H9 (cell line): ENCODE results near the gene TMTC3. TPM values are rescaled to one million over a fixed set of nuclear protein-coding genes. Genes with fewer than 3 reads are reported as not detected.

Experiments
- DNase-seq: peaks from one replicate; pipeline ENCODE4 v3.0.0-alpha.2; 2017
- H2AFZ ChIP-seq: one replicate; pipeline ENCODE4 v1.6.1; 2013; ENCODE audit warnings: mild to moderate bottlenecking, low read length, control low read depth, moderate library complexity
- H2AK5ac ChIP-seq: 2 replicates; pipeline ENCODE4 v1.6.1; 2013; ENCODE audit warnings: low read length, control low read depth, mixed read lengths; ENCODE audit not compliant: insufficient read length
- H2BK120ac ChIP-seq: one replicate; pipeline ENCODE4 v1.6.1; 2013; ENCODE audit warnings: low read depth, mild to moderate bottlenecking, low read length, control low read depth, inconsistent platforms; ENCODE audit not compliant: poor library complexity, severe bottlenecking
- H2BK12ac ChIP-seq: 2 replicates; pipeline ENCODE4 v1.6.1; 2013; ENCODE audit warnings: low read length, control low read depth, mixed read lengths, low read depth; ENCODE audit not compliant: insufficient read length
- H2BK15ac ChIP-seq: 2 replicates; pipeline ENCODE4 v1.6.1; 2013; ENCODE audit warnings: low read depth, low read length, control low read depth
- H2BK20ac ChIP-seq: one replicate; pipeline ENCODE4 v1.6.1; 2013; ENCODE audit warnings: low read depth, mild to moderate bottlenecking, low read length, control low read depth, inconsistent platforms; ENCODE audit not compliant: poor library complexity, severe bottlenecking
- H2BK5ac ChIP-seq: 2 replicates; pipeline ENCODE4 v1.6.1; 2013; ENCODE audit warnings: low read length, control low read depth, mixed read lengths; ENCODE audit not compliant: insufficient read length
- H3K14ac ChIP-seq: 2 replicates; pipeline ENCODE4 v1.6.1; 2013; ENCODE audit warnings: low read length, control low read depth; ENCODE audit not compliant: insufficient read depth
- H3K18ac ChIP-seq: 2 replicates; pipeline ENCODE4 v1.6.1; 2013; ENCODE audit warnings: low read depth, mild to moderate bottlenecking, mixed read lengths, low read length, control low read depth; ENCODE audit not compliant: insufficient read length
- H3K23ac ChIP-seq: 2 replicates; pipeline ENCODE4 v1.6.1; 2013; ENCODE audit warnings: low read length, control low read depth, mixed read lengths, low read depth; ENCODE audit not compliant: insufficient read length
- H3K23me2 ChIP-seq: 2 replicates; pipeline ENCODE4 v1.6.1; 2013; ENCODE audit warnings: low read depth, mild to moderate bottlenecking, mixed read lengths, low read length, control low read depth; ENCODE audit not compliant: insufficient read length, poor library complexity, severe bottlenecking
- H3K27ac ChIP-seq: 2 replicates; pipeline ENCODE4 v1.5.1; 2013; ENCODE audit warnings: low read length, control low read depth, mixed read lengths, low read depth; ENCODE audit not compliant: insufficient read length
- H3K27me3 ChIP-seq: 2 replicates; pipeline ENCODE4 v1.6.1; 2013; ENCODE audit warnings: low read length, control low read depth, inconsistent platforms; ENCODE audit not compliant: insufficient read depth
- H3K4ac ChIP-seq: 2 replicates; pipeline ENCODE4 v1.6.1; 2013; ENCODE audit warnings: low read depth, mild to moderate bottlenecking, control low read depth, inconsistent platforms, low read length, moderate library complexity
- H3K4me1 ChIP-seq: 2 replicates; pipeline ENCODE4 v1.6.1; 2013; ENCODE audit warnings: low read length, control low read depth, inconsistent platforms; ENCODE audit not compliant: insufficient read depth
- H3K4me2 ChIP-seq: 2 replicates; pipeline ENCODE4 v1.6.1; 2013; ENCODE audit warnings: low read length, control low read depth, mixed read lengths; ENCODE audit not compliant: insufficient read length, insufficient read depth
- H3K56ac ChIP-seq: 2 replicates; pipeline ENCODE4 v1.6.1; 2013; ENCODE audit warnings: low read depth, mild to moderate bottlenecking, mixed read lengths, low read length, control low read depth; ENCODE audit not compliant: insufficient read length
- H3K79me1 ChIP-seq: 2 replicates; pipeline ENCODE4 v1.6.1; 2013; ENCODE audit warnings: low read depth, mild to moderate bottlenecking, moderate library complexity, low read length, control low read depth, inconsistent platforms; ENCODE audit not compliant: insufficient read depth, poor library complexity, severe bottlenecking
- H3K79me2 ChIP-seq: 2 replicates; pipeline ENCODE4 v1.6.1; 2013; ENCODE audit warnings: low read length, control low read depth, inconsistent platforms; ENCODE audit not compliant: insufficient read depth
- H3K9ac ChIP-seq: 2 replicates; pipeline ENCODE4 v1.6.1; 2013; ENCODE audit warnings: low read length, control low read depth, mixed read lengths; ENCODE audit not compliant: insufficient read length; ENCODE audit errors: extremely low read depth
- H3K9me3 ChIP-seq: one replicate; pipeline ENCODE4 v1.6.1; 2013; ENCODE audit warnings: low read depth, low read length, inconsistent platforms; ENCODE audit not compliant: control insufficient read depth
- H3T11ph ChIP-seq: one replicate; pipeline ENCODE4 v1.6.1; 2013; ENCODE audit warnings: mild to moderate bottlenecking, low read length, control low read depth, inconsistent platforms
- H4K20me1 ChIP-seq: one replicate; pipeline ENCODE4 v1.6.1; 2013; ENCODE audit not compliant: control insufficient read depth, insufficient read length, insufficient read depth
- H4K5ac ChIP-seq: 2 replicates; pipeline ENCODE4 v1.6.1; 2013; ENCODE audit warnings: low read depth, mild to moderate bottlenecking, mixed read lengths, low read length, control low read depth; ENCODE audit not compliant: insufficient read length
- H4K8ac ChIP-seq: replicated peaks from 2 replicates; pipeline ENCODE4 v1.6.1; 2013; ENCODE audit warnings: low read length, control low read depth, mixed read lengths, low read depth; ENCODE audit not compliant: insufficient read length
- H4K91ac ChIP-seq: 2 replicates; pipeline ENCODE4 v1.6.1; 2013; ENCODE audit warnings: low read depth, mild to moderate bottlenecking, moderate library complexity, mixed read lengths, low read length, control low read depth; ENCODE audit not compliant: insufficient read length
- H3K27ac Mint-ChIP-seq, 3 experiments: 2 replicates in 2 of 3; 3 replicates in 1 of 3; pipeline ENCODE4 v1.8.0; 2020 to 2021; ENCODE audit warnings: mixed read lengths in 3 of 3, mild to moderate bottlenecking in 1 of 3, moderate library complexity in 1 of 3
- H3K27me3 Mint-ChIP-seq: 2 replicates; pipeline ENCODE4 v1.8.0; 2021; ENCODE audit warnings: low read depth, mild to moderate bottlenecking, moderate library complexity, mixed read lengths
- H3K36me3 Mint-ChIP-seq, 3 experiments: 2 replicates in 2 of 3; 3 replicates in 1 of 3; pipeline ENCODE4 v1.8.0; 2020 to 2021; ENCODE audit warnings: low read depth in 3 of 3, mixed read lengths in 3 of 3; ENCODE audit not compliant: insufficient read depth in 1 of 3
- H3K4me1 Mint-ChIP-seq, 2 experiments: 2 replicates each; pipeline ENCODE4 v1.8.0; 2020; ENCODE audit warnings: mixed read lengths in 2 of 2
- H3K4me3 Mint-ChIP-seq, 2 experiments: 2 replicates in 1 of 2; 3 replicates in 1 of 2; pipeline ENCODE4 v1.8.0; 2020 to 2021; ENCODE audit warnings: mild to moderate bottlenecking in 2 of 2, mixed read lengths in 2 of 2, moderate library complexity in 1 of 2
- H3K9me3 Mint-ChIP-seq, 2 experiments: 2 replicates in 1 of 2; 3 replicates in 1 of 2; pipeline ENCODE4 v1.8.0; 2020; ENCODE audit warnings: mild to moderate bottlenecking in 2 of 2, mixed read lengths in 2 of 2, moderate library complexity in 1 of 2
- WGBS: extraction: QIAGEN DNeasy Blood & Tissue Kit; methylation state at CpG from one replicate; pipeline ENCODE4 v1.1.7; 2013; ENCODE audit warnings: missing lambda C conversion rate, low lambda C conversion rate, mixed read lengths; ENCODE audit not compliant: insufficient read length; ENCODE audit errors: extremely low coverage; 5-methylcytosine and 5-hydroxymethylcytosine counted together
- total RNA-seq: library from RNA; stranded (reverse); gene quantifications from 2 replicates; pipeline ENCODE4 v1.2.1, GENCODE V29; 2021
- TF ChIP-seq, protein P1 (sequence below): fragments of 200-600 bp; sonication (generic); conservative IDR thresholded peaks from 3 replicates; pipeline ENCODE4 v1.8.0; 2021; ENCODE audit warnings: antibody characterized with exemption, mild to moderate bottlenecking

TMTC3 gene
- total RNA-seq, 1 experiment from 2014 or later: 37.7 TPM

DNA sequence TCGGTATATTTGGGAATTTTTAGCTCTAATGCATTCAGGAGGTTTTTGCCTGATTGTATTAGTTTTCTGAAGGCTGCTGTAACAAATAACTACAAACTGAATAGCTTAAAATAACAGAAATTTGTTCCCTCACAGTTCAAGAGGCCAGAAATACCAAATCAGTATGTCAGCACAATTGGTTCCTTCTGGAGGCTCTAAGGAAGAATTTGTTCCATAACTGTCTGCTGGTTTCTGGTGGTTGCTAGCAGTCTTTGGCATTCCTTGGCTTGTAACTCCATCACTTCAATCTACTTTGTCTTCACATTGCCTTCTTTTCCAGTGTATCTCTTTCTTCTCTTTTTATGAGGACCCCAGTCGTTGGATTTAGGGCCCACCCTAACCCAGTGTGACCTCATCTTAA is 21.3 kb downstream of the TMTC3 start:
- Histone ChIP-seq H3K4me2 (no peak overlapping the region), H3K9me3 (no peaks in the 10 kb centered on the region), H2BK120ac (no peak overlapping the region), H3K14ac (no peak overlapping the region), H3K79me2 (no peaks in the 10 kb centered on the region), H4K5ac (no peak overlapping the region), H3T11ph (no peak overlapping the region), H2AK5ac (no peak overlapping the region), H3K18ac (no peak overlapping the region), H2BK20ac (no peak overlapping the region), H2BK12ac (no peak overlapping the region), H3K27ac (no peak overlapping the region), H3K9ac (no peak overlapping the region), H2BK5ac (no peak overlapping the region), H2BK15ac (no peak overlapping the region), H3K23me2 (no peaks in the 10 kb centered on the region), H3K4me1 (no peaks in the 10 kb centered on the region), H3K23ac (no peak overlapping the region), H3K56ac (no peak overlapping the region), H4K20me1 (no peaks in the 10 kb centered on the region), H3K4ac (no peak overlapping the region), H3K79me1 (no peaks in the 10 kb centered on the region), H4K8ac (no peak overlapping the region), H3K27me3 (no peaks in the 10 kb centered on the region), H4K91ac (no peak overlapping the region), H2AFZ (no peak overlapping the region)
- H3K4me3 Mint-ChIP-seq: no peak overlapping the region
- no peaks in the 10 kb centered on the region for H3K9me3 Mint-ChIP-seq
- TF ChIP-seq, protein P1, sequence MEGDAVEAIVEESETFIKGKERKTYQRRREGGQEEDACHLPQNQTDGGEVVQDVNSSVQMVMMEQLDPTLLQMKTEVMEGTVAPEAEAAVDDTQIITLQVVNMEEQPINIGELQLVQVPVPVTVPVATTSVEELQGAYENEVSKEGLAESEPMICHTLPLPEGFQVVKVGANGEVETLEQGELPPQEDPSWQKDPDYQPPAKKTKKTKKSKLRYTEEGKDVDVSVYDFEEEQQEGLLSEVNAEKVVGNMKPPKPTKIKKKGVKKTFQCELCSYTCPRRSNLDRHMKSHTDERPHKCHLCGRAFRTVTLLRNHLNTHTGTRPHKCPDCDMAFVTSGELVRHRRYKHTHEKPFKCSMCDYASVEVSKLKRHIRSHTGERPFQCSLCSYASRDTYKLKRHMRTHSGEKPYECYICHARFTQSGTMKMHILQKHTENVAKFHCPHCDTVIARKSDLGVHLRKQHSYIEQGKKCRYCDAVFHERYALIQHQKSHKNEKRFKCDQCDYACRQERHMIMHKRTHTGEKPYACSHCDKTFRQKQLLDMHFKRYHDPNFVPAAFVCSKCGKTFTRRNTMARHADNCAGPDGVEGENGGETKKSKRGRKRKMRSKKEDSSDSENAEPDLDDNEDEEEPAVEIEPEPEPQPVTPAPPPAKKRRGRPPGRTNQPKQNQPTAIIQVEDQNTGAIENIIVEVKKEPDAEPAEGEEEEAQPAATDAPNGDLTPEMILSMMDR: no peak
- no peaks in the 10 kb centered on the region for H3K27me3 Mint-ChIP-seq
- peak overlapping the region in 1 of 3 experiments; percentile 41; a peak in 1 of 7 replicates for H3K27ac Mint-ChIP-seq
- no peak for DNase-seq
- peaks cover 21 to 49% (median 28%) of the 10 kb centered on the region in 3 experiments; a peak in 6 of 7 replicates for H3K36me3 Mint-ChIP-seq
- H3K4me1 Mint-ChIP-seq: peaks cover 12 to 13% of the 10 kb centered on the region in 2 experiments; a peak in 3 of 4 replicates
- WGBS: no CpG with 5 or more reads among the region's 2 CpGs
